ENCODE data around the gene ELOB.

The ELOB gene

GRCh38 chr16:2816751-2817339 lies 39.8 kb upstream of the ELOB start, which contains the start of gene PRSS21:
TSS of gene PRSS21 (plus strand) at chr16:2817237. CDS start at chr16:2817269, 32 bp downstream.
- H3K27me3 Mint-ChIP-seq, result no peaks in the 10 kb centered on the region
- no peak within 1 kb of the TSS for H3K27ac Mint-ChIP-seq
- peak within 1 kb of the TSS; percentile 60 for H3K4me3 Mint-ChIP-seq
- H3K4me1 Mint-ChIP-seq (ENCODE audit: low read depth), result no peaks in the 10 kb centered on the region
- H3K9me3 Mint-ChIP-seq, result no peaks in the 10 kb centered on the region
- H3K36me3 Mint-ChIP-seq (ENCODE audit: low read depth), result no peaks in the 10 kb centered on the region

GRCh38 chr16:2815299-2815771 lies 38.3 kb upstream of the ELOB start:
- Mint-ChIP-seq H3K4me1 (ENCODE audit: low read depth) (no peaks in the 10 kb centered on the region), H3K4me3 (no peak overlapping the region), H3K27ac (no peak overlapping the region), H3K27me3 (peaks cover under 1% of the 10 kb centered on the region), H3K9me3 (no peaks in the 10 kb centered on the region), H3K36me3 (ENCODE audit: low read depth) (no peaks in the 10 kb centered on the region)

GRCh38 chr16:2814551-2815298 lies 37.6 kb upstream of the ELOB start:
- no peaks in the 10 kb centered on the region for H3K9me3 Mint-ChIP-seq
- H3K27me3 Mint-ChIP-seq, result peaks cover 4% of the 10 kb centered on the region
- no peak overlapping the region for H3K4me3 Mint-ChIP-seq
- H3K27ac Mint-ChIP-seq, result no peak overlapping the region
- H3K4me1 Mint-ChIP-seq (ENCODE audit: low read depth), result no peaks in the 10 kb centered on the region
- H3K36me3 Mint-ChIP-seq (ENCODE audit: low read depth), result no peaks in the 10 kb centered on the region

GRCh38 chr16:2813771-2814221 lies 36.7 kb upstream of the ELOB start:
- Mint-ChIP-seq H3K27me3 (peaks cover 6% of the 10 kb centered on the region), H3K4me3 (no peak overlapping the region), H3K36me3 (ENCODE audit: low read depth) (no peaks in the 10 kb centered on the region), H3K4me1 (ENCODE audit: low read depth) (no peaks in the 10 kb centered on the region), H3K27ac (no peak overlapping the region), H3K9me3 (no peaks in the 10 kb centered on the region)

- Mint-ChIP-seq H3K36me3 (ENCODE audit: low read depth) (no peaks in the 10 kb centered on the region), H3K4me3 (no peak overlapping the region), H3K27ac (no peak overlapping the region), H3K27me3 (peaks cover 11% of the 10 kb centered on the region), H3K9me3 (no peaks in the 10 kb centered on the region), H3K4me1 (ENCODE audit: low read depth) (no peaks in the 10 kb centered on the region)
Observed at GRCh38 chr16:2811703-2812471, 34.8 kb upstream of the ELOB start.

GRCh38 chr16:2810651-2811050 lies 33.6 kb upstream of the ELOB start:
- Mint-ChIP-seq H3K4me1 (ENCODE audit: low read depth) (no peaks in the 10 kb centered on the region), H3K27me3 (peaks cover 11% of the 10 kb centered on the region), H3K9me3 (no peaks in the 10 kb centered on the region), H3K27ac (no peak overlapping the region), H3K4me3 (no peak overlapping the region), H3K36me3 (ENCODE audit: low read depth) (no peaks in the 10 kb centered on the region)

- no peaks in the 10 kb centered on the region for H3K4me1 Mint-ChIP-seq (ENCODE audit: low read depth)
- peaks cover 15% of the 10 kb centered on the region for H3K27me3 Mint-ChIP-seq
- no peak overlapping the region for H3K27ac Mint-ChIP-seq
- H3K4me3 Mint-ChIP-seq, result no peak overlapping the region
- no peaks in the 10 kb centered on the region for H3K9me3 Mint-ChIP-seq
- no peaks in the 10 kb centered on the region for H3K36me3 Mint-ChIP-seq (ENCODE audit: low read depth)
Observed at GRCh38 chr16:2809149-2809760, 32.2 kb upstream of the ELOB start.

GRCh38 chr16:2808181-2808580 lies 31.1 kb upstream of the ELOB start:
- Mint-ChIP-seq H3K4me3 (no peak overlapping the region), H3K27ac (no peak overlapping the region), H3K4me1 (ENCODE audit: low read depth) (no peaks in the 10 kb centered on the region), H3K36me3 (ENCODE audit: low read depth) (peaks cover 4% of the 10 kb centered on the region), H3K9me3 (peaks cover 6% of the 10 kb centered on the region), H3K27me3 (peaks cover 19% of the 10 kb centered on the region)

- peaks cover 6% of the 10 kb centered on the region for H3K9me3 Mint-ChIP-seq
- H3K4me1 Mint-ChIP-seq (ENCODE audit: low read depth), result no peaks in the 10 kb centered on the region
- peaks cover 4% of the 10 kb centered on the region for H3K36me3 Mint-ChIP-seq (ENCODE audit: low read depth)
- no peak overlapping the region for H3K27ac Mint-ChIP-seq
- peaks cover 19% of the 10 kb centered on the region for H3K27me3 Mint-ChIP-seq
- H3K4me3 Mint-ChIP-seq, result no peak overlapping the region
Observed at GRCh38 chr16:2806286-2806685, 29.2 kb upstream of the ELOB start.

GRCh38 chr16:2804728-2805127 lies 27.6 kb upstream of the ELOB start:
- peaks cover 4% of the 10 kb centered on the region for H3K36me3 Mint-ChIP-seq (ENCODE audit: low read depth)
- H3K27me3 Mint-ChIP-seq, result peaks cover 16% of the 10 kb centered on the region
- H3K27ac Mint-ChIP-seq, result no peak overlapping the region
- no peaks in the 10 kb centered on the region for H3K4me1 Mint-ChIP-seq (ENCODE audit: low read depth)
- H3K9me3 Mint-ChIP-seq, result peaks cover 6% of the 10 kb centered on the region
- no peak overlapping the region for H3K4me3 Mint-ChIP-seq

- Mint-ChIP-seq H3K27me3 (peaks cover 12% of the 10 kb centered on the region), H3K4me3 (no peak overlapping the region), H3K36me3 (ENCODE audit: low read depth) (peaks cover 4% of the 10 kb centered on the region), H3K27ac (no peak overlapping the region), H3K9me3 (peaks cover 6% of the 10 kb centered on the region), H3K4me1 (ENCODE audit: low read depth) (no peaks in the 10 kb centered on the region)
Observed at GRCh38 chr16:2803545-2804195, 26.6 kb upstream of the ELOB start.

GRCh38 chr16:2799859-2800226 lies 22.8 kb upstream of the ELOB start:
- Mint-ChIP-seq H3K9me3 (peaks cover 6% of the 10 kb centered on the region), H3K27me3 (peaks cover 4% of the 10 kb centered on the region), H3K4me3 (no peak overlapping the region), H3K36me3 (ENCODE audit: low read depth) (peaks cover 4% of the 10 kb centered on the region), H3K27ac (no peak overlapping the region), H3K4me1 (ENCODE audit: low read depth) (no peaks in the 10 kb centered on the region)

GRCh38 chr16:2799205-2799858 lies 22.3 kb upstream of the ELOB start:
- Mint-ChIP-seq H3K27ac (no peak overlapping the region), H3K9me3 (peaks cover 6% of the 10 kb centered on the region), H3K36me3 (ENCODE audit: low read depth) (peaks cover 4% of the 10 kb centered on the region), H3K4me3 (no peak overlapping the region), H3K27me3 (peaks cover 4% of the 10 kb centered on the region), H3K4me1 (ENCODE audit: low read depth) (no peaks in the 10 kb centered on the region)

GRCh38 chr16:2798723-2799204 lies 21.7 kb upstream of the ELOB start:
- Mint-ChIP-seq H3K4me1 (ENCODE audit: low read depth) (no peaks in the 10 kb centered on the region), H3K9me3 (peaks cover 3% of the 10 kb centered on the region), H3K4me3 (no peak overlapping the region), H3K27ac (no peak overlapping the region), H3K36me3 (ENCODE audit: low read depth) (peaks cover 2% of the 10 kb centered on the region), H3K27me3 (peaks cover 2% of the 10 kb centered on the region)

Measured in stimulated activated naive CD8-positive, alpha-beta T cell treated with anti-CD3 and anti-CD28 coated beads, Interleukin-15, Interleukin-2, amounts not matched to agents 100 ng/mL and 50 ng/mL, for 24 hours (primary cell).